Globus pallidus (tissue), 1 donor: Measurements from ENCODE around the gene ABCA13.

Experiments used
- DNase-seq: peaks from one replicate; pipeline ENCODE4 v3.0.0-alpha.2; 2015; ENCODE audit warnings: low spot score

ABCA13 gene

DNA sequence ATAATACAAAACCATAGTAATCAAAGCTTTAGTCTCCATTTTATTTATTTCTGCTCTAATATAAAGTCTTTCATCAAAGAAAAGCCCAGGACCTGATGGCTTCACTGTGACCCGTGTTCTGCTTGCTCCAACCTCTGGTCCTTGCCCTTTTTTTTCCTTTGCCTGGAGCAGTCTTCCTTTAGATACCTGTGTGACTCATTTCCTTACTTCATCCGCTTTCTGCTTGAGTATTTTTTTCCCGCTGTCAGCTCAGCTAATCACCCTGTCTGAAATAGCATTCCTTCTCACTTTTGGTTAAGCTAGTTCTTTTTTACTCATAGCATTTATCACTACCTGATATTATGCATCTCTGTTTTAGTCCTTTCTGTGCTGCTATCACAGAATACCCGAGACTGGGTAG, 194.8 kb downstream of the ABCA13 start:
- no peak for DNase-seq

DNA sequence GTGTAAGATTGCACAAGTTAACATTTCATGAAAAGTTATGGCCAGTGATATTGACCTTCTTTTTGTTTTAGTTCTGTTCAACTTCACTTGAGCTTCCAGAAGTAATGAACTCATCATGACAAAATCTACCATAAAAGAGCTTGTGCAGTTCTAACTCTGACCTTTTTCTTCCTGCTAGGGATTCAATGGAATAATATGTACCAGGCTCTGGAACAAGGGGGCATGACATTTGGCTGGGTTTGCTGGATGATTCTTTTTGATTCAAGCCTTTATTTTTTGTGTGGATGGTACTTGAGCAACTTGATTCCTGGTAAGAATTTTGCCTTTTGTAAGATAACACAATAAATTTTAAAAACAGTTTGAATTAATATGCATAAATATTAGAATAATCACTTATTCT, 205.0 kb downstream of the ABCA13 start:
- DNase-seq = no peak

DNA sequence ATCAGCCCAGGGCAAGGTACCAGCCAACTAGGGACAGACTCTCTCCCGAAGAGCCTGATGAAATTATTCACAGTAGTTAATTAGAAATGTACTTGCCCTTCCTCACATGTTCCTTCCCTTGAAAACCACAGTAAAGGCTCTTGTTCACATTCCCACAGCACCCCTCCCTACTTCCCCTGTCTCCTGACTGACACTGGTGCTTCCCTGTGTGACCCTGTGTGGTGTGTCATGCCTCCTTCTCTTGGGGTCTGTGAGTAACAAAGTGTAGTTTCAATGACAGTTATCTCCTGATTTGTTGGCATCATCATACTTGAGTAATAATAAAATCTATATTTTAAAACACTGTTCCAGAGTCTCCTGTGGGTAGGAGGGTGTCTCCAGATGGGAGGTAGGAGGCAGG, 209.7 kb downstream of the ABCA13 start:
- DNase-seq = no peak

DNA sequence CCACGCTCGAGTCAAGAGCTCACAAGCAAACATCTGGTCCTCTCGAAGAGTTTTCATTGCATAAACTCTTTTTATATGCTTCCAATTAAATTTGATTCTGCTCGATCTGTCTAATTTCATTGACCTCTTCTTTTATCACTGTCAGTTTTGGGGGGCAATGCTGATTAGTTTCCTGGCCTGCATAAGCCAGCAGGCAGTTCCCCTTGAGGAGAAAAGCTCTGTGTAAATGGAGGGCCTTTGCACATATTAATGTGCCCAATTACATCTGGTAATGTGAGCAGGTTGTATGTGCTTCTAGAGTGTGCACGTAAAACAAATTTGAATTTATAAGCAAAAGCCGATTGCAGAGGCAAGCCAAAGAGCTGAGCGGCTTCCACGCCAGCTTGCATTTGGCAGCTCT, 210.3 kb downstream of the ABCA13 start:
- DNase-seq = no peak

DNA sequence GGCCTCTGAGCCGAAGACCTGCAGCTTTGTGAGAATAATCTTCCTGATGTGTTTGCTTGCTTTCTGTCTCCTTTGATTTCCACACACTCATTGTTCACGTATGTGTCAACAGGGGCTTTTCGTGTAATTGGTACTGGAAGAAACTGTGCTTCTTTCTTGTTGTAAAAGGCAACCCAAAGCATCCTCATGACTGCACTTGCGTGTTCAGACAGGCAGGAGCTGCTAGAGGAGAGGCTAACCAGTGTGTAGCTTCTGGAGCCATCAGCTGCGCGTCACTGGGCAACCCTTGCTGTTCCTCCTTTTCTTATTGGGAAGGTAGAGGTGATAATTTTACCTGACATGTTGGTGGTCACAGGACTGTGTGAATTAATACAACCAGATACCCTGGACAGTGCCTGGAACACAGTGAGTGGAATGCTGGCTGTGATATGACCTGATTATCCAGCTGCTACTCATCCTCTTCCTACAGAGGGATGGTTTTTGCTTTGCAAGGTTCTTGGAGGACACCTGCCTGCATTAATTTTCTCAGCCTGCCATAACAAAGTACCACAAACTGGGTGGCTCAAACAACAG, 213.0 kb downstream of the ABCA13 start:
- no peak for DNase-seq

DNA sequence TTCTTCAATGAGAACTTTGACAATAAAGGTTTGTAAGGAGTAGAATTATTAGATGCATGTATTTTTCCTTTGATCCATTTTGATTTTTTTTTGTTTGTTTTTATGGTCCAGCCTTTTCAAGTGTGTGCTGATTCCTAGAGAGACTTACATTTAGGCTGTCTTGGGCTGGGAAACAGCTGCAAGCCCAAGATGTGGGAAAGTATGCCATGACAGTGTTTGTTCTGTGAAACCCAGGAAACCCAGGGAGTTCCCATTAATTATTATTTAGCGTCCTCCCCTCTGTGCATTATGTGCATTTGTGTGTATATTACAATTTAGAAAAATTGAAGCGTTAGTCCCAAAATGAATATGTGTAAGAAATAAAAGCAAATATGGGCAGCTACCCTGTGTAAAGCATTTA, 216.7 kb downstream of the ABCA13 start:
- no peak for DNase-seq

DNA sequence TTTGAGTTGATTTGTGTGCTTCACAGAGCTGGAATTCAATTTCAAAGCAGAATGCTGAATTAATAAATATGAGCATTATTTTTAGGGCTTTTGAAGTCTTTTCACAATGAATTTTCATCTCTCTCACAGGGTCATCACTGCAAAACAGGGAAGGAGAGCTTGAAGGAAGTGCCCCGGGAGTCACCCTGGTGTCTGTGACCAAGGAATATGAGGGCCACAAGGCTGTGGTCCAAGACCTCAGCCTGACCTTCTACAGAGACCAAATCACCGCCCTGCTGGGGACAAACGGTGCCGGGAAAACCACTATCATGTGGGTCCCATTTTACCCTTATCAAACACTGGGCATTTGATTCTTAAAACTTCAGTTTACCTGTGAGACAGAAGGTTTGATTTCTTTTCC, 217.7 kb downstream of the ABCA13 start:
- no peak for DNase-seq

DNA sequence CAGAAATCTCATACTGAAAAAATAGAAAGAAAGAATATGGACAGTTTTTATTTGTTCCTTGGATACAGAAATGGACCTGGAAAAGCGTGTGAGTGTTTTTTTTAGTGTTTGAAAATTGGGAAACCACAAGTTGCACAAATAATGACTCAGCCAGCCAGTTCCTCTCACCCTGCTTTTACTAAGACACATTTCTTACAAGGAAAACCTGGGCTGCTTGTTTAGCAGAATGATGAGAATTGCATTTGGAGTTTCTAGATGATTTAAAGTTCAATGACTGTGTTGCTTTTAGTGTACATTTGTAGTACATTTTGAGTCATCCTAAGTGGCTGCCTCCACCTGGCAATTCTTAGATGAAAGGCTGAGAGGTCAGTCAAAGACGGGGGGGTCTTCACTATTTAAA, 218.7 kb downstream of the ABCA13 start:
- no peak for DNase-seq

DNA sequence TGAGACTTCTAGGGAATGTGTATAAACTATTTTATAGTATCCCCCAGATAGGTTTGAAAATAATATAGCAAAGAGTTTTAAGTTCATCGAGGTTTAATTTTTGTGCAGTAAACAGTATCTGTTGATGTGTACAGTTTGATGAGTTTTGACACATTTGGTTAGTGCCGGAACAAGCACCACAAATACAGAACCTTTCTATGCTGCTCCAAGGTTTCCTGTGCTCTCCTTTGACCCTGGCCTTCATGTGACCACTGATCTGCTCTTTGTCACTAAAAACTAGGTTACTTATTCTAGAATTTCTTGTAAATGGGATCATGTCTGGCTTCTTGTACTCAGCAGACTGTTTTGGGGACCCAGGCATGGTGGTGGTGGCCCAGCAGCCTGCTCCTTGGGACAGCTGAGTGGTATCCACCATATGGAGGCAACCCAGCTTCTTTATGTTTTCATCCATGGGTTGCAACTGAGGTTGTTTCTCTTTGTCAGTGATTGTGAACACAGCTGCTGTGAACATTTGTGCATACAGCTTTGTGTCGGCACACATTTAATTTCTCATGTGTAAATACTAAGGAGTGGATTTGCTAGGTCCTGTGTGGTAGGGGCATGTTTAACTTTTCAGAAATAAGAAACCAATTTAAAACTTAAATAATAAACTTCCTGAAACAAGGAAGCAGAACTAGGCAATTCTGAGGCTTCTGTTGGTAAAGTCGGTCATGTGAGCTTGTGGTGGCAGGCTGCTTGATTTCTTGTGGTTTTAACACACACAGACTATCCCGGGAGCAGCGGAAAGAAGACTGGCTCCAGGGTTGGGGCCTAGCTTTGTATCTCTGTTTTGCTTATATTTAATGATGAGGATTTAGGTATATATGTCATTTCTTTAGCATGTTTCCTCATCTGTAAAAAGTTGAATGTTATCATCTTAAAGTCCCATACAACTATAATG, 219.4 kb downstream of the ABCA13 start:
- peak; percentile 11 for DNase-seq

DNA sequence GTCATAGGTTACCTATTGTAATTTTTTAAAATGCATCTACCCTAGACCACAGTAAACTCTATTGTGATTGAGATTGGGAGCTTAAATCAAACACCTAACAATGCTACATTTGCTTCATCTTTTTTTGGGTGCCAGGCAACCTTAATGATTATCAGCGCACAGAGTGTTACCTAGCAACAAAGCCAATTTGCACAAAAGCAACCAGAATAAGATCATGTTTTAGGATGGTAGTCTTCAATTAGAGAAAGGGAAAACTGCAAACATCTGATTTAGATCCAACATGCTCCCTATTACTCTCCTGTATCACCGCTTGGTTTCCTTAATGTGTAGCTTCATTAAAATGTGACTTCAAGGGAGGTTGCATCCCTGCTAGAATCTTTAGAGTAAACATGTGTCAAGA, 226.9 kb downstream of the ABCA13 start:
- no peak for DNase-seq

DNA sequence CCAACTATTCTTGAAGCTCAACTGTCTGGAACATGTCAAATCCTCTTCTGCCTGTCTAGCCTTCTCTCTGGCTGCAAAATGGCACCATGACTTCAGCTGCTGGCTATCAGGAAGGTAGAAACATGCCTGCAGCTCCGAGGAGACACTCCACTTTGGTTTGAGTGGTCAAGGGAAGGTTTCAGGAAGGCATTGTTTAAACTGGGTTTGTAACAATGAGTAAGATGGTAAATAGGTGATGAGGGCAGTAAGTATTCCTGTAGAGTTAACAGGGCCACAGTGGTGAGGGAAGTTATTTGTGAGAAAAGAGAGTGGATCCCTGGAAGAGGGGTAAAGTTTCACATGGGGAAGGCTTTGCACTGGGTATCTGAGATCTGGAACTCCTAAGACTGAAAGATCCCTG, 231.5 kb downstream of the ABCA13 start:
- DNase-seq = no peak

DNA sequence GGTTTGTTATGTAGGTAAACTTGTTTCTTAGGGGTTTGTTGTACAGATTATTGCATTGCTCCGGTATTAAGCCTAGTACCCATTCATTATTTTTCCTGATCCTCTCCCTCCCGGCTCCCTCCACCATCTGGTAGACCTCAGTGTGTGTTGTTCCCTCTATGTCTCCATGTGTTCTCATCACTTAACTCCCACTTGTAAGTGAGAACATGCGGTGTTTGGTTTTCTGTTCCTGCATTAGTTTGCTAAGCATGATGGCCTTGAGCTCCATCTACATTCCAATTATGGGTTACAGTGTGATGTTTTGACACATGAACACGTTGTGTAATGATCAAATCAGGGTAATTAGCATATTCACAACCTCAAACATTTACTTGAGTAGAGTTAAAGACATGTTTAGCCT, 237.5 kb downstream of the ABCA13 start:
- DNase-seq = no peak

DNA sequence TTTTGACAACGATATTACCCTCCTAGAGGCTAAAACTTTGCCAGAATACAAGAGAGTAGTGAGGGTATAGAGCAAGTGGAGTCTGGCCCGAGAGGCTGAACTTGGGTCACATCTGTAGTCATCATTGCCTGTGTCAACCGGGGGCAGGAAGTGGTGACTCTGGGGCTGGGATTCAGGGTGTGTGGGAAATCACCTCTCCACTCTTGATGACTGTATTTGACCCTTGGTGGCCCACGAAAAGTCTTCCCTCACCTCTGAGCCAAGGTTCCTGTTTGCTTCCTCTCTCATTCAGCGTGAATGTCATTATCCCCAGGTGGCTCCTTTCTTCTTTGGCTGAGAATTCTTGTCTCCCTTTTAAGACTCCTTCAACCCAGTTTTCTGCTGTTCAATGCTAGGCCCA, 240.4 kb downstream of the ABCA13 start:
- no peak for DNase-seq

DNA sequence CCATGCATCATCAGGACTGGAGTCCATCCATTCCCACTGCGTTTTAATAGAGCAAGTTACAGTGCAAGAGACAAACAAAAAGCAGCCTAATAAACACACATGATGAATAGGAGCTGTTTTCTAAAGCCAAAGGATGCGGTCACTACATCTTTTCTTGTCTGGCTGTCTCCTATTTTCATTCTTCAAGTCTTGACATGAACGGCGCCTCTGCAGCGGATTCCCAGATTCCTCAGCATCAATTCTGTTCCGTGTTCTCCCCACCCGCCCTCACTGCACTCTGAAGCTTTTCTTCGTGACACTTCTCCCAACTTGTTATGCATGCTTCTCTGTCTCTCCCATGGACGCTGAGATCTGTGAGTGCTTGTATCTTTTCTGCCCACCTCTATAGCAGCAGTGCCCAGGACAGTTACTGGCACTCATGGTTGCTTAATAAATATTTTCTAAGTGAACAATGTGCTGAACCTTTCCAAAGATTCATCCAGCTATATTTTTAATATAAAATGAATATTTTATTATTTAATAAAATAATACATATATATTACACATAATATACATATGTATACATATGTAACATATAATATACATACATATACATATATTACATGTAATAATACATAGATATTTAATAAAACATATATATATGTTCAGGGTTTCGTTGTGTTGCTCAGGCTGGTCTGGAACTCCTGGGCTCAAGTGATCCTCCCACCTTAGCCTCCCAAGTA, 242.9 kb downstream of the ABCA13 start:
- DNase-seq = no peak

DNA sequence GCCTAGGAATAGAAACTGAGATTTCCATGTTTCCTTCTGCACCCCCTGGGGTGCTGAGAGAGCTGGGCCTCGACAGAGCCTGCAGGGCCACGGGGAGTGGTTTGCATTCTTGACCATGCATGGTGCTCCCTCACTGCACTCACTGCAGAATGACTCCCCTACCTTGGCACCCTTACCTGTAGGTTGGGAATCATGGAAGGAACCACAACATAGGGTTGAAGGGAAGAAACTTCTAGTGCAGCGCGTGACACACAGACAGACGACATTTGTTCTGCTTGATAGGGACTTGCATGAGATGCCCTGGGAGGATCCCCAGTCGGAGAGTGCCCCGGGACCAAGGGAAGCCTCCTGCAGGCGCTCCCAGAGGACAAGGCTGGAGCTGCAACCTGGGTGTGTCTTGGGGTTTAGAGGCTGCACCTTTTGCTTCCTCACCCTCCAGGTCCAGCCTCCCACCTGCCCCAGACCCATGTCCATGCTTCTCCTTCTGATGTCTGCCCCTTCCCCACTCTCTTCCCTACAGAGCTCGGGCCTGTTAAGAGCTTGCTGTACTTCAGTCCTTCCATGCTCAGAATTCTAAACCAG, 245.2 kb downstream of the ABCA13 start:
- DNase-seq = no peak

DNA sequence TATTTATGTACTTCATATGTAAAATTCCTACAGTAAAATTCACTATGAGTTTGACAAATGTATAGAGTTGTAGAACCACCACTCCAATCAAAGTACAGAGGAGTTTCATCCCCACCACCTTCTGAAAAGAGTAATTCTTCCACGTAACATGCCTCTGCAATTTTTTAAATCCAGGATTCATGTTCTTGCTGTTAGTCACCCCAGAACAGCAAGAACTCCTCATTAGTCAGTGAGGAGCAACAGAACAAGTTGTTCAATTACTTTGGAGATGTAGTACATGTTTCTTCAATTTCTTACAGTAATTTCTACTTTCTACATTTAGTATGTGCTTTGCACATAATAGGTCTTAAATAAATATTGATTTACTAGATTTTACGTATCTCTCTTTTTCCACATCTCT, 248.1 kb downstream of the ABCA13 start:
- DNase-seq = no peak

DNA sequence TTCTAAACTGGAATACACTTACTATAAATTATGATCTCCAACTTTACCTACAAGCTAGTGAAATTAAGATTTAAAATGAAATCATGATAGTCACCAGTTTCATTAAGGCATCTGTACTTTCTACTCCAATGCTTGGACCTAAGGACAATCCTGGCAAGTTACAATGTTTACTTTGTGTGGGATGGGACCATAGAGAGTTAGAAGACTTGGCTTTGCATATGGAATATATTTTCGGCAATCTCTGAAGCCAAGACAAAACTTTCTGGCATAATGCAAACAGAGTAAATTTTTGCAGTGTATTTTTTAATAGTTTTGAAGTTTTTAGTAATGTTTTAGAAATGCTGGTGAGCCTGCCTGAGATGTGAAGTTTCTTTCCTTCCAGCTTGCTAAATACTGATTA, 248.9 kb downstream of the ABCA13 start:
- no peak for DNase-seq

DNA sequence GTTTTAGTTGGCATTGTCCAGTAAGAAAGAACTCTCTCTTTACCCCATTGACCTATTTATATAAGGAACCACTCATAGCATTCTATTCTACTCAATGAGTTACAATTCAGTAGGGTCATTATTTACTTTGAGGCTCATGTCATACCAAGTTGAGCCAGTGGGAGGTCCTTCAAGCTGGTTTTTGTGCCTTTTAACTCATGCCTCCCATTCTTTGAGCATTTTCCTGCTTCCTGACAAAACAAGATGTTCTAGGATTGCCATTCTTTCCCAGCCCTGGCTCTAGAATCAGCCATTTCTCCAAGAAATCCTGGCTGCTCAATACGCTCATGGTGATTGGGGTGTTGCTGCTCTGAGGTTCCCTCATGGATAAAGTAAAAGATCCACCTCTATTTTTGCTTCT, 250.1 kb downstream of the ABCA13 start:
- no peak for DNase-seq

DNA sequence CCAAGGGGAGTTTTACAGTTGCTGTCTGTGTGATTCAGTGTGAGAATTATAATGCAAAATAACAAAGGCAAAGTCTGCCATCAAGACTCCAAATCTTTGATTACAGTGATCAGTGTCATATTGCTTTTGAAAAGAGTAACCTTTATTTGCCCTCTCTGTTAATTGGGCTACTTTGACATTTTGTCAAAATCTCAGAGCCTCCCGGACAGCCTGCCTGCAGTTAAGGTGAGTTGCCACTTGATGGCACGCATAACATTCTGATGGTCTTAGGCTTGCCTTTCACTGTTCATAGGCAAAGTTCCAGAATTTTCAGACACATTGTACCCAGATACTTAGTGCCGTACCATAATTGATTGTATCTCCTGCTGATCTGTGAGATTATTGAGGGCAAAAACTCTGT, 253.5 kb downstream of the ABCA13 start:
- no peak for DNase-seq

DNA sequence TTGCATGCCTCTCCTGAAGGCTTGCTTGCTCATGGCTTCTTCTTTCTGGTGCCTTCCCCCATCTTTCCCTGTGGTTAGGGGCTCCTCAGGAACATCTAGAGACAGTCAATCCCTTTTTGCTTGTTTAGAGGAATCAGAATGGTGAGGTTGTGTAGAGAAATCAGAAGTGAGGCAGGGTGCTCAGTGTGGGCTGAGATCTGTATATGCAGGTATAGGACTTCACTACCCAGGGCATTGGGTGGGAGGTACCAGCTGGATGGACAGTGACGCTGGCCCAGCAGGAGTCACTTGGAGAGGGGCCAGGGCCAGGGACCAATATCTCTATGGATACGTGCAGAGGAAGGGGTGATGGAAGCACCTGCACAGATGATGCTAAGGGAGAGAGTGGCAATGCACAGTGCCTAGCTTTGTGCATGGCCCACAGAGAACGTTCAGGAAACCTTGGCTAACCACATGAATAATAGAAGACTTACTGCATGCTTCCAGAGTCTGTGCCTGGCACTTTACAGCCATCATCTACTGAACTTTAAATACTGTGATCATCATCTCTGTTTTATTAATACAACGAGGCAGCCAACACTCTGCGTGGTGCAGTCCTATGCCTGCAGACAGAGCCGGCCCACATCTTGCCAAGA, 255.2 kb downstream of the ABCA13 start:
- no peak for DNase-seq

DNA sequence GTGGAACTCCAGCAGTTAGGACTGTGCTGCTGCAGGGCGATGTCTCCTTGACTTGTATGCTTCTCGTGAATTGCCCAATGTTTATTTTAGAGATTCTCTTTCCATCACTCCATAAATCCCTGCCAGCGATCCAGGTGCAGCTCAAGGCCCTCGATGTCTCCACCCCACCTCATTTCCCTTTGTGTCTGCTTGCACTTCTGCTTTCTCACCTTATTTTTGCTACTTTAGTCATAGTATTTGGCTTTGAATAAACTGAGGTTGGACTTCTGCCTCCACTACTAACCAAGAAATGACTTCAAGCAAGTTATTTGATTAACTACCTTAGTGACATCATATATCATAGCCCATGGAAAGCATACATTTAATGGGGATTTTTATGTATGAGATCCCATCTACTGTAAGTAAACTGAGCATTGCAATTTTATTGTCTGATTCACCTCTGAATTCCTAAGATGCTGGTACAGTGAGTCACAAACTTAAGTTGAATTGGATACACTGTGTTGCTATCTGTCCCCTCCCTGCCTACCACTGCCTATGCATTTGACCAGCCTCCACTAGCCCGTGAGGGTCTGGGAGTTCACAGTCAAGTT, 255.8 kb downstream of the ABCA13 start:
- DNase-seq = no peak

DNA sequence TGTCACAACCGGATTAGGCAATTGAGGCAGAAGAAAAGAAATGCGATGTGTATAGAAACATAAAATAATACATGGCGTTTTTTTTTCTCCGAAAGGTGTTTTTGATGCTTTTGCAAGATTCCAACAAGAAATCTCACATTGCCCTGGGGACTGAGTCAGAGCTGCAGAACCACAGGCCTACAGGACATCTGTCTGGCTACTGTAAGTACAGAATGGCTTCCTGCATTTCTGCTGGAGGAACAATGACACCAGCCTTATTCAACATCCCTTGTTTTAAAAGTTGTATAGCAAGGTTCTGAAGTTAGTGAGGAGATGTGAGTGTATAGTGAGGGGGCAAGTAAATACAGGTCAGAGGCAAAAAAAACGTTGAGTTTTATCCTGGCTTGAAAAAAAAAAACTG, 256.4 kb downstream of the ABCA13 start:
- no peak for DNase-seq
